Measurements from ENCODE around the gene ARHGDIB. TPM values are rescaled to one million over a fixed set of nuclear protein-coding genes. Genes with fewer than 3 reads are reported as not detected.

ARHGDIB gene
- total and polyA plus RNA-seq, 8 donors: 13.4 to 127 (median 72.7) TPM

- Histone ChIP-seq H3K4me1 (peaks cover 0 to 7% (median 3%) of the 10 kb centered on the region in 4 donors), H3K4me3 (no peak overlapping the region), H3K9me3 (no peaks in the 10 kb centered on the region), H3K27ac (peak overlapping the region in 4 of 5 donors; percentile 69 to 85 (median 76)), H3K27me3 (no peaks in the 10 kb centered on the region), H3K36me3 (no peaks in the 10 kb centered on the region)
- intact Hi-C loops (cut with DNase I; ENCODE audit: low total_unique reads): no loop called here
- TF ChIP-seq POLR2A (IDR thresholded peaks at IDR 0.05) (no peak), POLR2AphosphoS5 (IDR thresholded peaks at IDR 0.05) (no peak), CTCF (IDR thresholded peaks at IDR 0.05) (no peak), EP300 (IDR thresholded peaks at IDR 0.05) (no peak)
- WGBS, 5 donors: 87 to 95% (median 92%) methylated on average over 3 of the region's 3 CpGs
- DNase-seq: no peak
Observed at GRCh38 chr12:14962797-14963196, 1.4 kb upstream of the ARHGDIB start.

GRCh38 chr12:14962153-14962539 is 745 bp upstream of the ARHGDIB start:
- 59 to 79% (median 75%) methylated on average over 3 of the region's 3 CpGs for WGBS, 5 donors
- H3K4me3 ChIP-seq: peak overlapping the region in 3 of 4 donors; percentile 8 to 35 (median 9)
- no peaks in the 10 kb centered on the region for H3K27me3 ChIP-seq
- H3K4me1 ChIP-seq: peaks cover 0 to 13% (median 6%) of the 10 kb centered on the region in 4 donors
- intact Hi-C loops (cut with DNase I; ENCODE audit: low total_unique reads): no loop called here
- DNase-seq: no peak
- TF ChIP-seq POLR2A (IDR thresholded peaks at IDR 0.05): no peak
- TF ChIP-seq EP300 (IDR thresholded peaks at IDR 0.05): no peak
- no peak for TF ChIP-seq POLR2AphosphoS5 (IDR thresholded peaks at IDR 0.05)
- no peak for TF ChIP-seq CTCF (IDR thresholded peaks at IDR 0.05)
- peak overlapping the region in 4 of 5 donors; percentile 69 to 85 (median 76) for H3K27ac ChIP-seq
- H3K9me3 ChIP-seq: no peaks in the 10 kb centered on the region
- no peaks in the 10 kb centered on the region for H3K36me3 ChIP-seq

GRCh38 chr12:14960548-14961465 is 594 bp downstream of the ARHGDIB start:
- Histone ChIP-seq H3K4me1 (peaks cover 0 to 26% (median 8%) of the 10 kb centered on the region in 4 donors), H3K4me3 (peak overlapping the region; percentile 18 to 45 (median 38))
- WGBS, 5 donors: 26 to 45% (median 43%) methylated on average over 13 of the region's 13 CpGs

More at GRCh38 chr12:14960548-14961465, 594 bp downstream of the ARHGDIB start:
- Histone ChIP-seq H3K36me3 (no peaks in the 10 kb centered on the region), H3K27me3 (no peaks in the 10 kb centered on the region), H3K27ac (peak overlapping the region; percentile 31 to 85 (median 71)), H3K9me3 (no peaks in the 10 kb centered on the region)
- no peak for DNase-seq
- no peak for TF ChIP-seq EP300 (IDR thresholded peaks at IDR 0.05)
- TF ChIP-seq POLR2AphosphoS5 (IDR thresholded peaks at IDR 0.05): no peak
- no peak for TF ChIP-seq CTCF (IDR thresholded peaks at IDR 0.05)
- no peak for TF ChIP-seq POLR2A (IDR thresholded peaks at IDR 0.05)
- intact Hi-C loops (cut with DNase I; ENCODE audit: low total_unique reads): no loop called here

Data from stomach (tissue), 9 donors.